Uterus (tissue), 4 donors: ENCODE measurements around the gene CCDC50. TPM values are rescaled to one million over a fixed set of nuclear protein-coding genes. Genes with fewer than 3 reads are reported as not detected.

Experiments
- DNase-seq, 2 donors: peaks; one replicate each; pipeline ENCODE4 v3.0.0-alpha.2; 2019 to 2020
- H3K27ac ChIP-seq, 2 donors: fragments of 200-600 bp; sonication (generic); 1 replicate in 1 of 2; 2 replicates in 1 of 2; pipeline ENCODE4 v1.5.1; 2016 to 2018
- H3K27me3 ChIP-seq, 2 donors: fragments of 200-600 bp; sonication (generic); one replicate each; pipeline ENCODE4 v1.5.1; 2018 to 2019; ENCODE audit warnings: control low read depth in 1 of 2
- H3K36me3 ChIP-seq, 2 donors: fragments of 200-600 bp; sonication (generic); one replicate each; pipeline ENCODE4 v1.5.1; 2019; ENCODE audit warnings: control low read depth in 1 of 2
- H3K4me1 ChIP-seq, 2 donors: fragments of 200-600 bp; sonication (generic); one replicate each; pipeline ENCODE4 v1.5.1; 2018 to 2019; ENCODE audit warnings: control low read depth in 1 of 2
- H3K4me3 ChIP-seq, 2 donors: fragments of 200-600 bp; sonication (generic); 1 replicate in 1 of 2; 2 replicates in 1 of 2; pipeline ENCODE4 v1.5.1; 2018 to 2019; ENCODE audit warnings: mild to moderate bottlenecking in 1 of 2
- H3K9me3 ChIP-seq, 2 donors: fragments of 200-600 bp; sonication (generic); one replicate each; pipeline ENCODE4 v1.5.1; 2019; ENCODE audit warnings: control low read depth in 1 of 2
- POLR2A ChIP-seq, 2 donors: fragments of 450-650 bp; IDR thresholded peaks; one replicate each; pipeline ENCODE4 v1.6.1; 2016; ENCODE audit warnings: antibody characterized with exemption in 2 of 2, mild to moderate bottlenecking in 1 of 2, moderate library complexity in 1 of 2
- intact Hi-C: fragments of 100-400 bp; cut with DNase I; formaldehyde crosslinking; loops from one replicate; pipeline ENCODE4 v1.15.1; 2023; ENCODE audit warnings: low total_unique reads
- total RNA-seq, 4 donors: library from RNA; depleted of rRNA in 3 of 4; stranded (reverse); fragments of >200 nt in 3 of 4; gene quantifications; one replicate each; pipeline versions ENCODE4 v1.1.0 to v1.2.4, GENCODE V29; 2014 to 2023
- TF ChIP-seq, protein P1 (sequence below), 4 experiments: fragments of 200-600 bp in 2 of 4; fragments of 450-650 bp in 2 of 4; sonication (generic) in 2 of 4; IDR thresholded peaks; one replicate each; pipeline ENCODE4 v1.5.1; 2016 to 2019; ENCODE audit warnings: antibody characterized with exemption in 4 of 4, mild to moderate bottlenecking in 2 of 4, moderate library complexity in 1 of 4
- donor health status: DM: yes; HTN: yes; CAD: no.

Gene CCDC50
- total RNA-seq, 4 donors from 2014 or later: 68.4 to 342 (median 96.1) TPM

DNA sequence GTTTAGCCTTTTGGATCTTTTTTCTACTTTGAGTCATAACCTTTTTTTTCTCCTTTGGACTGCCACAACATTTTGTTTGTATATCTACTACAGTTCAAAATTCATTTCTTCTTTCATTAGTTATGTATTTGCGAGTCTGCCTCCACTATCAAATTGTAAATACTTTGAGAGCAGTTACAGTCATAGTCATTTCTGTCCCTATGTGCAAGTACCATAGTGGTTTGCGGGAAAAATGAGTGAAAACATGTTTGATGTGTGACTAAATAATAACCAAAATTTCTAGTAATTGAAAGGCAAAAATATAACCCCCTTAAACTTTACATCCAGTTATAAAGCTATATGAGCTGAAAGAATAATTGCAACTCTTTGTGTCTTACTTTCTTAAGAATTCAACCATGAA is 45.8 kb upstream of the CCDC50 start:
- H3K9me3 ChIP-seq: no peaks in the 10 kb centered on the region
- H3K27me3 ChIP-seq: no peaks in the 10 kb centered on the region
- DNase-seq: no peak
- H3K4me1 ChIP-seq: no peaks in the 10 kb centered on the region
- H3K4me3 ChIP-seq: no peak overlapping the region
- H3K36me3 ChIP-seq: no peaks in the 10 kb centered on the region
- TF ChIP-seq, protein P1, sequence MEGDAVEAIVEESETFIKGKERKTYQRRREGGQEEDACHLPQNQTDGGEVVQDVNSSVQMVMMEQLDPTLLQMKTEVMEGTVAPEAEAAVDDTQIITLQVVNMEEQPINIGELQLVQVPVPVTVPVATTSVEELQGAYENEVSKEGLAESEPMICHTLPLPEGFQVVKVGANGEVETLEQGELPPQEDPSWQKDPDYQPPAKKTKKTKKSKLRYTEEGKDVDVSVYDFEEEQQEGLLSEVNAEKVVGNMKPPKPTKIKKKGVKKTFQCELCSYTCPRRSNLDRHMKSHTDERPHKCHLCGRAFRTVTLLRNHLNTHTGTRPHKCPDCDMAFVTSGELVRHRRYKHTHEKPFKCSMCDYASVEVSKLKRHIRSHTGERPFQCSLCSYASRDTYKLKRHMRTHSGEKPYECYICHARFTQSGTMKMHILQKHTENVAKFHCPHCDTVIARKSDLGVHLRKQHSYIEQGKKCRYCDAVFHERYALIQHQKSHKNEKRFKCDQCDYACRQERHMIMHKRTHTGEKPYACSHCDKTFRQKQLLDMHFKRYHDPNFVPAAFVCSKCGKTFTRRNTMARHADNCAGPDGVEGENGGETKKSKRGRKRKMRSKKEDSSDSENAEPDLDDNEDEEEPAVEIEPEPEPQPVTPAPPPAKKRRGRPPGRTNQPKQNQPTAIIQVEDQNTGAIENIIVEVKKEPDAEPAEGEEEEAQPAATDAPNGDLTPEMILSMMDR (IDR thresholded peaks at IDR 0.05): no peak
- no peak for TF ChIP-seq POLR2A (IDR thresholded peaks at IDR 0.05)
- intact Hi-C loops: no loop called here
- no peak overlapping the region for H3K27ac ChIP-seq

DNA sequence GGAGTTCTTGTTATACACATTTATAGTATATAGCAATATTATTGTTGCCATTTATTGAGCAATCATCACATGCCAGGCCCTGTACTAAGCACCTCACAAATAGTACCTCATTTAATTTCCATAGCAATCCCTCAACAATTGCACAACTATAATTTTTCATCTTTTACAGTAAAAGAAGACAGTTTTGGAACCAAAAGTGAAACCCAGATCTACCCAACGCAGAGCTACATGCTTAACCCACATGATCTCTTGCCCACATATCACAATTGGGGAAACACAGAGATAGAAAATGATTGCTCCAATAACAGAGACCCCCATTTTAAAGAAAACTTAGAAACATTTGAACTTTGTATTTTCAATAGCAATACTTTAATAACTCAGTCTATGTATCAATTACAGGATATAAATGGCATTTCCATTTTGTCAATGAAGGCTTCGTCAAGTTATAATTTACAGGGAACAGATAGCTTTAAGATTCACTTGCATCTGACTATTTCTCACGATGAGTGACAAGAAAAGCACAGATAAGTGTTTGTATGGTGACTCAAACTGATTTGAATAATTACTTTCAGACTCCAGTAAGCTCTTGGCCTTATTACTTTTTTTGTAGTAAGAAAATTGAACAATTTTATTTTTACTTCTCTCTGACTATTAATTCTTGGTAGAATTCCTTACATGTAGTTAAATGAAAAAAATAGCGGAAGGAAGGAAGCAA is 38.7 kb upstream of the CCDC50 start:
- H3K9me3 ChIP-seq: no peaks in the 10 kb centered on the region
- no peak for DNase-seq
- H3K36me3 ChIP-seq: no peaks in the 10 kb centered on the region
- intact Hi-C loops: no loop called here
- TF ChIP-seq POLR2A (IDR thresholded peaks at IDR 0.05): no peak
- TF ChIP-seq, protein P1 (IDR thresholded peaks at IDR 0.05): no peak
- no peaks in the 10 kb centered on the region for H3K27me3 ChIP-seq
- no peak overlapping the region for H3K4me3 ChIP-seq
- H3K4me1 ChIP-seq: no peaks in the 10 kb centered on the region
- H3K27ac ChIP-seq: no peak overlapping the region

GRCh38 chr3:191292243-191293015 is 36.8 kb upstream of the CCDC50 start:
- Histone ChIP-seq H3K4me3 (no peak overlapping the region), H3K9me3 (no peaks in the 10 kb centered on the region), H3K4me1 (no peaks in the 10 kb centered on the region), H3K36me3 (no peaks in the 10 kb centered on the region), H3K27ac (no peak overlapping the region), H3K27me3 (no peaks in the 10 kb centered on the region)
- intact Hi-C loops: no loop called here
- no peak for DNase-seq
- TF ChIP-seq, protein P1 (IDR thresholded peaks at IDR 0.05): no peak
- no peak for TF ChIP-seq POLR2A (IDR thresholded peaks at IDR 0.05)

DNA sequence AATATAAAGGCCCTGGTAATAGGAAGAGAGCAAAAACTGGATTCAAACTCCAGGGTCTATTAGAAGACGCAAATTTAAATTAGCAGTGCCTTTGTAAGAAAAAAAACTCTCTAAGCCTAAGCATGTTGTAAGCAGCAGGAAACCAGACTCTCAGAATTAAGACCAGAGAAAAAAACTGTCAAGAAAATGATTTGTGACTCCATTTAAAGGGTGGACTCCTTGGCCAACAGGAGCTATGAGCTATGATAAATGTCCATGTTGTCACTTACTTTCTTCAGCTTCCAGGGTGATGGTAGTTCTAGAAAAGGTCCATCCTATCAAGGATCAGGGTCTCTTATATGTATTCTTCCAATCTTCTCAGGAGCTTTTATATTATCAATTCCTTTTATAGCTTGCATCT is 34.9 kb upstream of the CCDC50 start:
- no peak for DNase-seq
- no peak overlapping the region for H3K4me3 ChIP-seq
- H3K9me3 ChIP-seq: no peaks in the 10 kb centered on the region
- no peak for TF ChIP-seq POLR2A (IDR thresholded peaks at IDR 0.05)
- TF ChIP-seq, protein P1 (IDR thresholded peaks at IDR 0.05): no peak
- H3K27ac ChIP-seq: no peak overlapping the region
- H3K36me3 ChIP-seq: no peaks in the 10 kb centered on the region
- no peaks in the 10 kb centered on the region for H3K27me3 ChIP-seq
- no peaks in the 10 kb centered on the region for H3K4me1 ChIP-seq
- intact Hi-C loops: no loop called here

DNA sequence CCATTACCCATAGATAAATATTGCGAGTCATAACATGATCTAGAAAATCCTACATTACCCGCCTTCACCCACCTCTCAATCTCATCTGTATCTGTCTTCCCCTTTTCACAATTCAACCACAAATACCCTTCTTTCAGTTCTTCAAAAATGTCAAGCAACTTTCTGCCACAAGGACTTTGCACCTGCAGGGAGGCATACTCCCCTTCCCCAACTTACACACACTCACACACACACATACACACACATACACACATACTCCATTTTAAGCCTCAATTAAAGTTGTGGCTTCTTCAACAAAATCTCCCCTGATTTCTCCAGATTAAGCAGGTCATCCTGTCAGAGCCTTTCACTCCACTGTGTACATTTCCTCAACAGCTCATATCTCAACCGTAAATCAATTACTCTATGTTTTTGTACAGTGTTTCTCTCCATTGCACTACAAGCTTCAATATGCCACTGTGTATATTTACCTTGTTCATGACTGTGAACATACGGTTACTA is 33.1 kb upstream of the CCDC50 start:
- TF ChIP-seq, protein P1 (IDR thresholded peaks at IDR 0.05): no peak
- no peak for TF ChIP-seq POLR2A (IDR thresholded peaks at IDR 0.05)
- no peak overlapping the region for H3K4me3 ChIP-seq
- no peaks in the 10 kb centered on the region for H3K9me3 ChIP-seq
- H3K36me3 ChIP-seq: no peaks in the 10 kb centered on the region
- H3K27ac ChIP-seq: no peak overlapping the region
- intact Hi-C loops: no loop called here
- no peaks in the 10 kb centered on the region for H3K27me3 ChIP-seq
- H3K4me1 ChIP-seq: no peaks in the 10 kb centered on the region
- no peak for DNase-seq
